ENCODE results near the gene PVALEF. TPM values are rescaled to one million over a fixed set of nuclear protein-coding genes. Genes with fewer than 3 reads are reported as not detected.

PVALEF gene
- polyA plus RNA-seq, 1 donor (not counting 4 experiments of a cell fraction or from before 2014, with no cell fraction given): not detected

DNA sequence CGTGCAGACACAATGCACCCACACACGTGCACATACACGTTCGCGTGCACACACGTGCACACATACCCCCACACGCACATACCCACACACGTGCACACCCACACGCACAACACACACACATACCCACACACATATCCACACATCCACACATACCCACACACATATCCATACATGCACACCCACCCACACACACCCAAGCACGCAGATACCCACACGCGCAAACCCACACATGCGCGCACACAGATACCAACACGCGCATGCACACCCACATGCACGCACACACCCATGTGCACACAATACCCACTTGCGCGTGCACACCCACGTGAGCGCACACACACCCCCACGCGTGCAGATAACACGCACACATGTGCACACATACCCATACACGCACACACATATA, 26.8 kb upstream of the PVALEF start:
- Histone ChIP-seq H3K4me1 (ENCODE audit: control insufficient read depth, extremely low read depth, insufficient read depth, low read length) (no peaks in the 10 kb centered on the region), H3K27me3 (ENCODE audit: control insufficient read depth, extremely low read depth, insufficient read depth, low read length) (peaks cover 24% of the 10 kb centered on the region), H3K4me3 (ENCODE audit: control insufficient read depth in 2 of 3, extremely low read depth in 1 of 3, insufficient read depth in 2 of 3, low read depth in 1 of 3, low read length in 3 of 3) (no peak overlapping the region), H4K20me1 (ENCODE audit: control insufficient read depth, extremely low read depth, insufficient read depth, low read length) (no peaks in the 10 kb centered on the region), H3K4me2 (ENCODE audit: control insufficient read depth, extremely low read depth, insufficient read depth, low read depth, low read length) (no peak overlapping the region), H3K9ac (ENCODE audit: control insufficient read depth, extremely low read depth, insufficient read depth, low read length) (no peak overlapping the region), H3K9me1 (ENCODE audit: control insufficient read depth, extremely low read depth, insufficient read depth, low read length) (no peaks in the 10 kb centered on the region), H3K9me3 (ENCODE audit: control insufficient read depth, low read depth, low read length) (peaks cover 7% of the 10 kb centered on the region), H3K27ac (ENCODE audit: control insufficient read depth, insufficient read depth, low read length) (no peak overlapping the region), H3K79me2 (ENCODE audit: control insufficient read depth, insufficient read depth, low read length) (no peaks in the 10 kb centered on the region), H3K36me3 (ENCODE audit: control insufficient read depth in 2 of 2, extremely low read depth in 1 of 2, insufficient read depth in 2 of 2, low read length in 2 of 2) (no peaks in the 10 kb centered on the region), H2AFZ (ENCODE audit: control insufficient read depth, low read length) (no peak overlapping the region)
- DNase-seq (ENCODE audit: low read depth, low spot score) (no peak), FAIRE-seq (no peak)
- TF ChIP-seq, protein P1, sequence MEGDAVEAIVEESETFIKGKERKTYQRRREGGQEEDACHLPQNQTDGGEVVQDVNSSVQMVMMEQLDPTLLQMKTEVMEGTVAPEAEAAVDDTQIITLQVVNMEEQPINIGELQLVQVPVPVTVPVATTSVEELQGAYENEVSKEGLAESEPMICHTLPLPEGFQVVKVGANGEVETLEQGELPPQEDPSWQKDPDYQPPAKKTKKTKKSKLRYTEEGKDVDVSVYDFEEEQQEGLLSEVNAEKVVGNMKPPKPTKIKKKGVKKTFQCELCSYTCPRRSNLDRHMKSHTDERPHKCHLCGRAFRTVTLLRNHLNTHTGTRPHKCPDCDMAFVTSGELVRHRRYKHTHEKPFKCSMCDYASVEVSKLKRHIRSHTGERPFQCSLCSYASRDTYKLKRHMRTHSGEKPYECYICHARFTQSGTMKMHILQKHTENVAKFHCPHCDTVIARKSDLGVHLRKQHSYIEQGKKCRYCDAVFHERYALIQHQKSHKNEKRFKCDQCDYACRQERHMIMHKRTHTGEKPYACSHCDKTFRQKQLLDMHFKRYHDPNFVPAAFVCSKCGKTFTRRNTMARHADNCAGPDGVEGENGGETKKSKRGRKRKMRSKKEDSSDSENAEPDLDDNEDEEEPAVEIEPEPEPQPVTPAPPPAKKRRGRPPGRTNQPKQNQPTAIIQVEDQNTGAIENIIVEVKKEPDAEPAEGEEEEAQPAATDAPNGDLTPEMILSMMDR (optimal IDR thresholded peaks at IDR 0.05 in 1 of 3, IDR thresholded peaks at IDR 0.05 in 1 of 3, conservative IDR thresholded peaks at IDR 0.05 in 1 of 3; ENCODE audit: extremely low read depth in 1 of 3, insufficient read depth in 2 of 3, low read length in 3 of 3): no peak
- TF ChIP-seq EZH2 (IDR thresholded peaks at IDR 0.05; ENCODE audit: low read length): no peak
- dilution Hi-C loops (cut with MboI; ENCODE audit: extremely low pct_ligation_motif_present, low sequenced_read_pairs): no loop called here

DNA sequence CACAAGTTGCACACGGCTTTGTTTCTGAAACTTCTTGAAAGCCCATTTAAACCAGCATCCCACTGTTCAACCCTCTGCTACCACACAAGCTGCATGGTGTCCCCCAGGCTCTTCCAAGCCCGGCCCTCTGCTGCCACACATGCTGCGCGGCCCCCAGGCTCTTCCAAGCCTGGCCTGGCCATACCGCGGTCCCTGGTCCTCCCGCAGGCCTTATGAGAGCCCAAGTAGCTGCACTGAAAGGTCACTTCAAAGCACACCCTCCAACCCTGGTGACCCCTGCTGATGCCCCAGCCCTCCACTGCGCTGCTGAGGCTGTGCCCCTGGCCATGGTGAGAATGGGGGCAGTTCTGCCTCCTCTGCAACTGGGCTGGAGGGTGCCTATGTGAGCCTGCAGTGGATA, 25.9 kb upstream of the PVALEF start:
- no peak overlapping the region for H2AFZ ChIP-seq (ENCODE audit: control insufficient read depth, low read length)
- H3K79me2 ChIP-seq (ENCODE audit: control insufficient read depth, insufficient read depth, low read length): no peaks in the 10 kb centered on the region
- peaks cover 23% of the 10 kb centered on the region for H3K27me3 ChIP-seq (ENCODE audit: control insufficient read depth, extremely low read depth, insufficient read depth, low read length)
- H3K4me3 ChIP-seq (ENCODE audit: control insufficient read depth in 2 of 3, extremely low read depth in 1 of 3, insufficient read depth in 2 of 3, low read depth in 1 of 3, low read length in 3 of 3): no peak overlapping the region
- no peaks in the 10 kb centered on the region for H4K20me1 ChIP-seq (ENCODE audit: control insufficient read depth, extremely low read depth, insufficient read depth, low read length)
- no peak overlapping the region for H3K27ac ChIP-seq (ENCODE audit: control insufficient read depth, insufficient read depth, low read length)
- FAIRE-seq (no peak), DNase-seq (ENCODE audit: low read depth, low spot score) (no peak)
- H3K4me1 ChIP-seq (ENCODE audit: control insufficient read depth, extremely low read depth, insufficient read depth, low read length): no peaks in the 10 kb centered on the region
- no peak overlapping the region for H3K9ac ChIP-seq (ENCODE audit: control insufficient read depth, extremely low read depth, insufficient read depth, low read length)
- H3K9me1 ChIP-seq (ENCODE audit: control insufficient read depth, extremely low read depth, insufficient read depth, low read length): no peaks in the 10 kb centered on the region
- TF ChIP-seq EZH2 (IDR thresholded peaks at IDR 0.05; ENCODE audit: low read length): no peak
- TF ChIP-seq, protein P1 (optimal IDR thresholded peaks at IDR 0.05 in 1 of 3, IDR thresholded peaks at IDR 0.05 in 1 of 3, conservative IDR thresholded peaks at IDR 0.05 in 1 of 3; ENCODE audit: extremely low read depth in 1 of 3, insufficient read depth in 2 of 3, low read length in 3 of 3): no peak
- no peak overlapping the region for H3K4me2 ChIP-seq (ENCODE audit: control insufficient read depth, extremely low read depth, insufficient read depth, low read depth, low read length)
- H3K36me3 ChIP-seq (ENCODE audit: control insufficient read depth in 2 of 2, extremely low read depth in 1 of 2, insufficient read depth in 2 of 2, low read length in 2 of 2): no peaks in the 10 kb centered on the region
- dilution Hi-C loops (cut with MboI; ENCODE audit: extremely low pct_ligation_motif_present, low sequenced_read_pairs): no loop called here
- H3K9me3 ChIP-seq (ENCODE audit: control insufficient read depth, low read depth, low read length): peaks cover 7% of the 10 kb centered on the region

All from keratinocyte (primary cell).